HG02763 (cell line): ENCODE measurements around the gene ARMC3.
"Not testable (repeated sequence)": the region's sequence is repeated elsewhere in the genome, so short reads cannot be mapped to it uniquely, and the experiment has no call there.

Experiments
- ATAC-seq: cut with Tn5 transposase; IDR thresholded peaks from one replicate; pipeline ENCODE4 v1.9.1; 2021; ENCODE audit warnings: mild to moderate bottlenecking, moderate library complexity; ENCODE audit not compliant: unreplicated experiment

ARMC3 gene

DNA sequence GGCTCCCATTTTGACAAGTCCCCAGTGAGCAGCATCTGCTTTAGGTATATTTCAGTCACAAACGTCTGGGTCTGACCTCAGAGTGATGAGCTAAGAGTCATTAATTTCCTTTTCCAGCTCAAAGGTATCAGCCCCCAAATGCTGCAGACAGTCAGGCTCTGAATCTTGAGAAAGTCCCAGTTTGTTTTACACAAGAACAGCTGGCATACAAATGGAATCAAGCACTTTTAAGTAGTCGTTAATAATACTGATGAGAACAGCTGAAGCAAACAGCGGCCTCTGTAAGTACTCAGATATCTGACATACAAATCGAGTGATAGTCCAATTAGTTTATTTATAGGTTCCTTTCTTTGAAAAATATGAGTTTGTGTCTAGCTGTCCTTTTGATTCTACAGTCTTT, 118.2 kb downstream of the ARMC3 start:
- no peak for ATAC-seq

DNA sequence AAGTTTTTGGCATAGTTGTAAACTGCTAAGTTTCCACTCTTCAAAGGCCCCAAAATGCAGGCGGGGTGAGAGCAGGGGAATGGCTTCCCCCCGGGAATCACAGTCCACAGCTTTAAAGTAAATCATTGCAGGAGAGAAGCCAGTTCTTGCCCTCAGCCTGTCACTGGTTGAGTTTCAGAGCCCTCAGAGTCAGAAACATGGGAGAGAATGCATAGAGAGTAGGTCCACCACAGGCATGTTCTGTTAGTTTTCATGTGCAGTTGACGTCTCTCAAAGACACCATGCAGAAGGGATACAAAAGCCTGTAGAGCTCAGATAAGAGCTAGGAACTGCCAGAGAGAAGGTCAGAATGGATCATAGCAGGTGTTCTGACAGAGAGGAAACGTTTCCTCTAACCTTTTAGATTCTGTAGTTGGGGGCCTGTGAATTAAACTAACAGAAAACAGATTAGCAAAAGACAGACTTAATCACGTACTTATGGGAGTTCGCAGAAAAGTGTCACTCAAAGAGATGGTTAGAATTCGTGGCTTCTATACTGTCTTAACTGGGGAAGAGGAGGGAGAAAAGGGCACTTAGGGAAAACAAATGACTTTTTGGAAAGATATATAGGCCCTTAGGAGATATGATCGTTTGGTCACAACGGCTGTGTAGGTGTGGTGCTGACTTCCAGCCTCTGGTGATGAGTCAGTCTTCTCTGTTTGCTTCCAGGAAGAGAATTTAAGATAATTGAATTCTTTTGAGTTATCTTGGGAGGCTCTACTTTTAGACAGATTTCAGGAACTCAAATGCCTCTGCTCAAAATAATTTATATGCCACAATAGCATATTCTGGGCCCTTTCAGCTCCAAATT, 119.6 kb downstream of the ARMC3 start:
- ATAC-seq, result no peak

DNA sequence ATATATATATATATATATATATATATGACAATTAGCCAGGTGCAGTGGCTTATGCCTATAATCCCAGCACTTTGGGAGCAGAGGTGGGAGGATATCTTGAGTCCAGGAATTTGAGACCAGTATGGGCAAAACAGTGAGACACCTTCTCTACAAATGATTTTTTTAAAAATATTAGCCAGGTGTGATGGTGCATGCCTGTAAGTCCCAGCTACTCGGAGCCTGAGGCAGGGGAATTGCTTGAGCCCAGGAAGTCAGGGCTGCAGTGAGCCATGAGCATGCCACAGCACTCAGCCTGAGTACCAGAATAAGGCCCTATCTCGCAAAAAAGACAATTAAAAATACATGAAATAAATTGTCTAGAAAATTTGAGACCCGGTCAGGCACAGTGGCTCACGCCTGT, 120.3 kb downstream of the ARMC3 start:
- ATAC-seq, result no peak

DNA sequence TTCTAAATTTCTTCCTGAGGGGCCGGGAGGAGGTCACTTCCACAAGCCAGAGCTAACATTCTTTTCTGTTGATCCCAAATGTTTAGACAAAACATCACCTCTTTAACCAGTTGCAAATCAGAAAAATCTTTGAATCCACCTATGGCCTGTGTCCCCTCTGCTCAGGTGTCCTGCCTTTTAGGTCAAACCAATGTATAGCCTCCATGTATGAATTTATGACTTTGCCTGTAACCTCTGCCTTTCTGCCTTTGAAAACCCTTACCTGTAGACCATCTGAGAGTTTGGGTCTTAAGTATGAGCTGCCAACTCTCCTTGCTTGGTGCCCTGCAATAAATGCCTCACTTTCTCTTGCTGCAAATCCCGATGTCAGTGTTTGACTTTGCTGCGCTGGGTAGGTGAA, 123.4 kb downstream of the ARMC3 start:
- ATAC-seq, result no peak

DNA sequence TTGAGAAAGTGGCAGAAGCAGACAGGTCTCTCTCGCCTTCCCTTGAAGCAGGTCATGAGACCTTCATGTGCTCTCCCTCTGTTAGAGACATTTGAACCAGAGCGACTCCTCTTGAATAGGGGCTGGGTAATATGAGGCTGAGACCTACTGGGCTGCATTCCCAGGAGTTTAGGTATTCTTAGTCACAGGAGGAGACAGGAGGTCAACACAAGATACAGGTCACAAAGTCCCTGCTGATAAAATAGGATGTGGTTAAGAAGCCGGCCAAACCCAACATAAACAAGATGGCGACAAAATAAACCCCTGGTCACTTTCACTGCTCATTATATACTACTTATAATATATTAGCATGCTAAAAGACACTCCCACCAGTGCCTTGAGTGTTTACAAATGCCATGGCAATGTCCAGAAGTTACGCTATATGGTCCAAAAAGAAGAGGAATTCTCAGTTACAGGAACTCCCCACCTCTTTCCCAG, 124.0 kb downstream of the ARMC3 start:
- no peak for ATAC-seq

DNA sequence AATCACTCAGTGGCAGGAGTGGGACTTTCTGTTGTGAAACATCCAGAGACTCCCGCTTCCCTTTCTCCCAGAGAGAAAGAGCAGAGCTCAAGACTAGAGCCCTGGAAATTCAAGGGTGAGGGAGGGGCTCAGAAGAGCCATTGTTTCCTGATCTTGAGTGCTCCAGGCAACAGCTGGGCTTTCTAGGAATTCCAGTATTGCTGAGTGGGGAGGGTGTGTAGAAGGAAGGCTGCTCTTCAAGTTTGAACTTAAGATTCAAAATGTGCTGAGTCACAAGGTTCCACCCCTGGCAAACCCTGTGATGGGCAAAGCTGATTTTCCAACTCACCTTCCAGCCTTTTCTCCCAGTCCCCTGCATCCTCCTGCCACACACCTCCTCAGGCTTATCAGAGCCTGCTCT, 125.2 kb downstream of the ARMC3 start:
- no peak for ATAC-seq

DNA sequence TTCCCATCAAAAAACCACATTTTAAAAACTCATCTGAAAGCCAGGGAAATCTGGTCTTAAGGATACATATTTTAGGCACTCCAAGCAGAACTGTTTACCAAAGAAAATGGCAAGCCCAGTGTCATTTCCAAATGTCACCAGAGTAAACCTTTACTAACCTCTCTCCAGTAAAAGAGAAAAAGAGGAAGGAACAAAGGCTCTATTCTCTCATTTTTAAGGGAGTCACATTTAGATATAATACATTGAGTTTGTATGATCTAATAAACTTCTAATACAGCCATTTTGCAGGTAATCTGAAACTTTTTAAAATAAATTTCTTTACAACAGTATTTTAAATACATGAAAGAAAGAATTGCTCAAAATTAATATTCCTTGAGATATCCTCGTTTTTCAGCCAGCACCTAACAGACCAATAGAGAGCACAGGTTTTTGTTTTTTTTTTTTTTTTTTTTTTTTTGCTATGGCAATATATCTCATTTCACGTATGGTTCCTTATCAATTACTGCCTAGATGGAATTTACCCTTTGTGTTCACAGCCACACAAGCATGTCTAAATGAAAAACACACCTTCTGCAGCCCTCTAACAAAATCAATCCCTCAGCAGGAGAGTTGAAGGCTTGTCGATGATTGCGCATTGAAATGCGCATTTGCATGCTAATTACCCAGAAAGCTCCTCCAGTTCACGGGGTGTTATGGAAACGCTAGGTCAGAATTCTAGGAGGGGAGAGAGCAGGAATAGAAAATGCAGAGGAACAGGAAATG, 127.8 kb downstream of the ARMC3 start:
- ATAC-seq, result no peak

DNA sequence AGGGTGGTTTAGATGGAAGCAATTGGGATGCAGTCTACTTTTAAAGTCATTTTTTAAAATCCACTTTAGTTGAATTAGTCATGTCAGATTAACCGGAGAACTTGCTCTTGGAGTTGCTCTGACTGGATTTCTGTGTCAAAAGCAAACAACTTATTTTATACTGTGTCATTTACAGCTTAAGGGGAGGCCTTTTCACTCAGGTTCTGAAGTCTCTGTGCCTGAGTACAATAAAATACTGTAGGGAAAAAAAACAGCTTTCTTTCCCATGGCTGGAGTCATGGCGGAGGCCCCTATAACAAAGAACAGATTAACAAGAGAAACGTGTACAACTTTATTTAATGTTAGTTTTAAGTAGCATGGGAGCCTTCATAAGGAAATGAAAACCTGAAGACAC, 128.3 kb downstream of the ARMC3 start:
- ATAC-seq, result no peak

DNA sequence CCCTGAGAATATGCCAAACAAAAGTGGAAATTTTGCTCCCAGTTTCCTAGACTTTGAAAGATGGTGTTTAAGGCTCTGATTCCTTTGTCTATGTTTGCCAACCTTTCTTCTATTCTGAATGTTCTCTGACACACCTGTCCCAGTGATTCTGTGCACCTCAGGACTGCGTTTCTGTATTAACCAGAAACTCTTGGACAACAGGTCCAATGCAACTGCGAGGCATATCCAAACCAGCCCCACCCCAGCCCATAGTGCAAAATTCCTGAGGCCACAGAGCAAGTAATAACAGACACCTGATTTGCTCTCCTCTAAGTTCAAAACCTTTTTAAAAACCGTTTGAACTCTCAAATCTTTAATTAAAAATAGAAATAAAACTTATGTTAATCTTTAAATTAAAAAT, 130.5 kb downstream of the ARMC3 start:
- ATAC-seq, result no peak

DNA sequence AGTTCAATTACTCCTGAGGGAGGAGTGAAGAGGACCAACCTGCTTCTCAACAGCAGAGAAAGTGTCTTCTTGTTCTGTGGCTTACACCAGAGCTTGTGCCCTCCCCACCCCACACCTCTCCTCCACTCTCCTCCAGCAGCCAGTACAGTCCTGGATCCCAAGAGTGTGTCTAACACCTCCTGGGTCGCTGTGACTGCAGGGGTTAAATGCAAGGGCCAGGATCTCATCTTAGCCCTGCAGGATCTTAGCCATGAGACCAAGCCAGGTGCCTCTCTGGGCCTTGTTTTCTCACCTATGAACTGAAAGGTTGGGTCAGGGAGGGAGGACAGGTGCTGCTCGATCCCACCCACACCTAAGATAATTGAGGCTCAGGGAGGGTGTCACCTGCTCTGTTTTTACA, 133.1 kb downstream of the ARMC3 start:
- no peak for ATAC-seq

DNA sequence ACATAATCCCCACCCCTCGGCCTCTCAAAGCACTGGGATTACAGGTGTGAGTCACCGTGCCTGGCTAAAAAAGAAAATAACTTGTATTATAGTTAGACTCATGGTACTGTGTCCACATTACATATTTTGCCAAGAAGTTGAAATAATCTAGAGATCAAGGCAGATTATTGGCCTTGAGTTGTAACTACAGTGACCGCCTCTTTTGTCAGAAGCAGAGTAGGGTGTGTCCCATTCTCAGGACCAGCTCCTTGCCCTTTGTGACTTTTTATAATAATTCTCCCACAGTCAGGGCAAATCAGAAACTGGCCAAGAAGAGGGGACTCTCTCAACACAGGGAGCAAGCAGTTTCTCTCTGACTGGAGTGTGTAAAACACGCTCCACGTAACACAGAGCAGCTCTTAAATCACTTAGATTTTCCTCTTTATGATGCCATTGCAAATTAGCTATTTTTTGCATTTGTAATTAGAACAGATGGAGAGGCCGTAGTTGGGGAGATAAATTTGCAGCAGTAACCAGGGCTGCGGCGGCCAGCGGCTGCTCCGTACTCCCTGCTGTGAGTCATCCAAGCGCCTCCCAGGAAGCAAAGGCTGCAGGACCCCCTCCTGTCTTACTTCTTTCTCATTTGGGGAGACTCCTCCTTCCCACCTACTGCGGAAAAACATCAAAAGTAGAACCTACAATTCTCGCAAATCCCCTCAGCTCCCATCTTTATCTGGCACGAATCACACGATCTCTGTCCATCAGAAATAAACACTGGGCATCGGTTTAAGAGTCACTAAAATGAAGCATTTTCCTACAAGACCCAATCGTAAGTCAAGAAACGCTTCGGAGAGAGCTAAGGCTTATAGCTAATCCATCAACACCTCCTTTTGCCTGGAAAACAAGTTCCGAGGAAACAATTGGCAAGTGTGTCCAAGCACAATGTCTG, 135.5 kb downstream of the ARMC3 start:
- ATAC-seq, result no peak

DNA sequence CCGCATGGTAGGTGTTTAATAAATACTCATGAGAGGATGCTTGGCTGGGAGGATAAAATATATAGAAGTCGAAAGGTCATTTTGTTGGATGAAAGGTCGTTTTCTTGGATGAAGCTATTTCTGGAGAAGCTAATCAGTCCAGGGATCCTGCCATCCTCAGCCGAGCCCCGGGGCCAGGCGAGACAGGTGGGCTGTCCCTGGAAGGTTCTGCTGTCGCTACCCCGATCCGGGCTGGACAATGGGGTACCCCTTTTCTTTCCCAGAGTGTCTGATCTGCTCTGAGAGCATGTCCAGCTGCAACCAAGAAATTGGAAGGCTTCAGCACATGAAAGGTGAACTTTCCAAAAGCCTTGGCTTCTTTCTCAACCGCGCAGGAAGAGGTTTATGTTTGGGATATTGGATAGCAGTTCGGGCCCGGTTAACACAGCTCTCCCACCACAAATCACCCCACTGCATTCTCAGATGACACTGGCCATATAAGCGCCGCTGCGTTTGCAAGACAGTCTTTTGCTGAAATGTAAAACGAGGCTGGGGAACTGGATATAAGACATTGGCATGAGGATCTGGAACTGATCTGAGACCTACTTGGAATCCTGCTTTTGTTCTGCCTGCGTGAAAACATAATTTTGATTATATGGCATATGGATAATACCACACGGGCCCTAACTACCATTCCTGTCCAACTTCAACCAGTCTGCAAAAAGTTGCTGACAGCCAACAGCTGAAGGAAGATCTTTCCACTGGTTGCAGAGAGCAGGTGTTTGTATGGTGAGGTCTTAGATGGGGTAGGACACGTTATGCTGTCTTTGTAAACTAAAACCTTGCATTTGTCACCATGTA, 136.3 kb downstream of the ARMC3 start:
- ATAC-seq, result no peak

DNA sequence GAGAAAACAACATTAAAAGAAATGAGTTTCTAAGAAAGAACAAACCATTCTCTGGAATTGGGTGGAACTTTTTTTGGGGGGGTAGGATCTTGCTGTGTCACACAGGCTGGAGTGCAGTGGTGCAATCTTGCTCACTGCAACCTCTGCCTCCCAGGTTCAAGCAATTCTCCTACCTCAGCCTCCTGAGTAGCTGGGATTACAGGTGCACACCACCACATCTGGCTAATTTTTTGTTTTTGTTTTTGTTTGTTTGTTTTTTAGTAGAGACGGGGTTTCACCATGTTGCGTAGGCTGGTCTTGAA, 136.9 kb downstream of the ARMC3 start:
- not testable (repeated sequence) for ATAC-seq

DNA sequence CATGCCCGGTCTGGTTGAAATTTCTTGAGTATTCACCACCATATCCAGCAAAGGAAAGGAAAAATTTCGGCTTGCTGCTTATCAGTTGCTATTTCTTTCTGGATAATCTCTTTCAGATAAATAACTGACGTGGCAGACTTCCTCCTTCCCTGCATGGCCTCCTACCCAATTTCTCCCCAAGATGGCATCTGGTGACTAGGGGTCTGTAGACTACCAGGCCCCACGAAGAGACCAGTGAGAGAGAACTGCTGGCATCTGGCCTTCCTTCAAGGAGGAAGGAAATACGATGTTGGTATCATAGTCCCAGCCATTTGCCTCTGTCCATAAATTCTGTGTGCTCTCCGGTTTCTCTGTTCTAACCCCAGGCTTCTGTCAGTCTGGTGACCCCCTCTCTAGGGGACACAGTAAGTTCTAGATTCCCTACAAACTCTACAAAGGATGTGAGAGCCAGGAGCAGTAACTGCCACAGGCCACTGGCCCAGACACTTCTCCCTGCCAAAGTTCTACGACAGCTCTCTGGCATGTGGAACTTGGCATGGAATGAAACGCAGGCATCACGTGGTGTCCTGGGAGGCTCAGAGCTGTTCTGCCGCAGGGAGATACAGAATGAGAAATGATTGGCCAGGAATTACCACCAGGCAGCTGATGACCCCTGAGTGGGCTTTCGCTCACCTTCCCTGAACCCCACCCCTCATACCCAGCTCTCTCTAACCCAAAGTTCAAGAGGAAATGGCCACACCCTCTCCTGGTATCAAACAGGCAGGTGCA, 137.5 kb downstream of the ARMC3 start:
- no peak for ATAC-seq

DNA sequence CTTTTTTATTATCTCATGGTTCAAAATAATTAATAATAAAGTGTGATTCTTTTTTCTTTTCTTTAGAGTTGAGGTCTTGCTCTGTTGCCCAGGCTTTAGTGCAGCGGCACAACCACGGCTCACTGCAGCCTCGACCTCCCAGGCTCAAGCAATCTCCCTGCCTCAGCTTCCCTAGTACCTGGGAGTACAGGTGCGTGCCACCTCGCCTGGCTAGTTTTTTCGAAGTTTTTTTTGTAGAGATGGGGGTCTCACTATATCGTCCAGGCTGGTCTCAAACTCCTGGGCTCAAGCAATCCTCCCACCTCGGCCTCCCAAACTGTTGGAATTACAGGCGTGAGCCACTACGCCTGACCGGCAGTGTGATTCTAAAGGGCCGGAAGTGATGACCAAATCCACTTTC, 139.5 kb downstream of the ARMC3 start:
- no peak for ATAC-seq

DNA sequence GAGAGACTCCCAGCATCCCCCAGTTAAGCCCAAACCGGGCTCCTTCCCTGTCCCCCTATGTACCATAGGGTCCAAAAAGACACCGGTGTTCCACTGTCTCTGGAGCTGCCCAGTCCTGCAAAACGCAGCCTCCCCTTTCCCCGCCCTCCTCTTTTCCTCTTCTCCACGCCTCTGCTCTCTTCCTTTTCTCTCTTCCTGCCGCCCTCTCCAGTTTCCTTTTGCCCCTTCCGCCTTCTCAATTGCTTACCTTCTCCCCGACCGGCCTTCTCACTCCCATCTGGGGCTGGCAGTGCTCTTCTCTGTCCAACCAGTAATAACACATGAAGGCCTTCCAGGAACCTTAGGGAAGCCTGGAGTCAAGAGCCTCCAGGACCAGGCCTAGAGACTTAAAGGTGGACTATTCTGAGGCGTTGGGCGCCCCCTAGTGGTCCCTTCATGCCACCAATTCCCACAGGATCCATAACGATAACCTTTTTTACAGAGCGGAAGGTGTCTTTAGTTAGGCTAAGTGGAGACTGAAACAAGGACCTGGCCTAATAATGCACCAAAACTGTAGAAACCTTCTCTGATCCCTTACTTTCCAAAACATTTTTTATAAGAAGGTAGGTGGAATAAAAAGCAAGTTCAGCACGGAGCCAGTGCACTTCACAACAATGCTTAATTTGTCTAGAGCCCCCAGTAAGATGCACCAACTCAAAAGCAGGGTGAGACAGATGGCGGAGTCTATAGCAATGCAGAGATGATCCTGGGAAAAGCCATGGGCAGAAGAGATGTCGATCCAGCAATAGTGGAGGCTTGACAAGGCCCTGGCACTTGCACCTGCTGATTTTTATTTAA, 140.3 kb downstream of the ARMC3 start:
- ATAC-seq, result peak; percentile 36

DNA sequence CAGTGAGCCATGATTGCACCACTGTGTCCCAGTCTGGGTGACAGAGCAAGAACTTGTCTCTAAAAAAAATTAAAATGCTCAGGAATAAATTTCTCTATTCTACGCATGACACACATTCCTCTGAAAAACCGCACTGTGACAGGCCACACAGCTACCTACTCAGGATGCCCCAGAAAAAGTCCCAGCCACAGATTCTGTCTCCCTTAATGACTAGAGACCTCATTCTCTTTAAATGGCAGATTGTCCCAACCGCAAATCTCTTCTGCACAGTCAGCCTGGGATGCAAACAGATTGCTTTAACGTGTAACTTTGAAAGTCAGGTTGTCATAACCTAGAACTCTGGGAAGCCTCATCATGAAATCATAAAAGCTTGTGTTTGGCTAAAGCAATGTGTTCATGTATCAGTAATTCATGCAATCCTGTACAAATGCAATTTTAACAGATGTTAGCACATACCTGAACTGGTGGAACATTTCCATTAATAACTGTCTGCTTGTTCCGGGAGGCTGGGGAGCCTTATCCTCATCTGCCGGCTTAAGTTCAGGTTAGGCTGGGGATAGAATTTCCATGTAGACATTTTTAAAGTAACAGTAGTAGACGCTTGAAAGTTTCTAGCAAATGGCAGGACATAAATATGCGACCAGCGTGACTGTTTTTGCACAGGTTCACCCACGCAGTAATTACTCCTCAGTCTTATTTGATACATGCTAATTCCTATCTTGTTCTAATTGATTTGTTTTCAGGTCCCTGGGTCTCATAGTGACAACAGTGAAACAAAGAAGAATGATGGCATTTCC, 141.4 kb downstream of the ARMC3 start:
- no peak for ATAC-seq
